GM19324 (cell line): ENCODE measurements around the gene CYB5A.
"Not testable (repeated sequence)": the region's sequence is repeated elsewhere in the genome, so short reads cannot be mapped to it uniquely, and the experiment has no call there.

ENCODE experiments used
- ATAC-seq: cut with Tn5 transposase; IDR thresholded peaks from one replicate; pipeline ENCODE4 v1.9.1; 2021; ENCODE audit warnings: mild to moderate bottlenecking, moderate library complexity; ENCODE audit not compliant: unreplicated experiment, low FRiP score

Gene CYB5A, protein sequence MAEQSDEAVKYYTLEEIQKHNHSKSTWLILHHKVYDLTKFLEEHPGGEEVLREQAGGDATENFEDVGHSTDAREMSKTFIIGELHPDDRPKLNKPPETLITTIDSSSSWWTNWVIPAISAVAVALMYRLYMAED

DNA sequence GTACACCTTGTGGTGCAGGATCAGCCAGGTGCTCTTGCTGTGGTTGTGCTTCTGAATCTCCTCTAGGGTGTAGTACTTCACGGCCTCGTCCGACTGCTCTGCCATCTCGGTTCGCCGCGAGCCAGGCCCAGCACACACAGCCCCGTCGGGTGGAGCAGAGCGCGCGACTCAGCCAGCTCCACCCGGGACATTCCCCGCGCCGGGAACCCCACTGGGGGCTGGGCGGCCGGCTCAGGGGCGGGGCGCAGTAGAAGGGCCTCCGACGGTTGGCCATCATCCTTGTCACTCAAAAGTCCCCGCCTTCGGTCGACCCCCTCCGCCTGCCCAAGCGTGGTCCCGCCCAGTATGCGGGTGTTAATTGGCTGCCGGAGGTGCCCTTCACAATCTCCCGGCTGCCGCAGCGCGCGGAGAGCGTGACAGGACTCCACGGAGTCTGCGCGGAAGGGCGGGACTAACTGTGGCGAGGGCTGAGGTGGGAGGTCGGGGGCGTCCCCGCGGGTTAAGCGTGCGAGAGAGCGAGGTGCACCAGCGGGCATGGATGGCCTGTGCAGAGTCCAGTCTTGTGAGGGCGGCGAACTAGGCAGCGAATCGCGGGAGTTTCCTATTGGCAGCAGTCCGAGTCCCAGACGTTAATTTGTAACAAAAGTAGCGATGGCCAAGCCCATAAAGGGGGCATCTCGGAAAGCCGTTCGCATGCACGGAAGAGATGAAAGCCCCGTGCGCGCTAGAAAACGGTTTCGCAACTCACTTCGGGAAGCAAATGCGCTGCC is at the start of gene CYB5A:
TSS of gene CYB5A (minus strand) at position 193 of the 770 bp plus-strand sequence. CDS start at position 105, 88 bp downstream.
- peak; percentile 100 for ATAC-seq

DNA sequence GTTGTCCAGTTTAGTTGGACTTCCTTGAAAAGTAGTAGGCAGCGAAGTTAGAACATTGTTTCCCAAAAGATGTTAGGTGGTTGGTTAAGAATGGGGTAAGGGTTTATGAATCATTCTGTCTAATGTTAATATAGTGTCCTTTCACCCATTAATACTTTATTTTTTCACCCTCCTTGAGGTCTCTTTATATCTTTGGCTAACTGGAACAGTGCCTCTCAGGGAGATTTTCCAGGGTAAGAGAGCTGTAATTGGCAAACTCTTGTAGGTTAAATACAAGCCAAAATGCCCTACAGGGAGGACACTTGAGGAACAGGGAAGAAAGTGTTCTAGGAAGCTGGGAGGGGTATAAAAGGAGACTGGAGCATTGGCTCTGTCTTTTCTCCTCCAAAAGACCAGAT is 46.1 kb upstream of the CYB5A start:
- ATAC-seq = no peak

DNA sequence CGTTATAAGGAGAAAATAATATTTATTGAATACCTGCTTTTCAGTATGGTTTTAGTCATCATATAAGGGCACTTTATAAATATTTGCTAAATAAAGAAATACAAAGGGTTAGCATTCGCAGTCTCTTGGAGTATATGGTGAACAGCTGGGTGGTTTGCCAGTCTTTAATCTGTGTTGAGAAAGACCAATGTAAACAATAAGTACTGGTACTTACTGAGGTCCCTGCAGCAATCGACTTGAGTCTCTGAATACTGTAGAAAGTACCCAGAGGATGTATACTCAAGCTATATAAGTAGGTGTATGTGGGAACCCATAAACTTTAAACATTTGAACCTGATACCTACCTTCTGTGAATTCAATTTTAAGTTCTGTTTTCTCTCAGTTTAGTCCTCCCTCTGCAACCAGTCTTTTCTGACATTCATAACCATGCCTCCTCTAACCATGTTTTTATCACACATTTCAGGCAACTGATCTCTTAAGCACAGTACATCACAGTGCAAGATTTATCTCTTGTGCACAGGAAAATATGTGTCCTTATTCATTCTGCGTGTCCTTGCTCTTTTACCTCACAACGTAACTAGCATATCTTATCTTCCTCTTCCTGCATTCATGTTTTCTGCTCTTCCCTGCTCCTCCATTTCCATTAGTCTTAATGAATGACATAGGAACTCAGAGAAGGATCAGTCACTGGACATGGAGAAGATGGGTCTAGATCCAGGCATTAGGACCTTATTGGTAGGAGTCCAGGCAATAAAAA is 45.6 kb upstream of the CYB5A start:
- ATAC-seq = no peak

DNA sequence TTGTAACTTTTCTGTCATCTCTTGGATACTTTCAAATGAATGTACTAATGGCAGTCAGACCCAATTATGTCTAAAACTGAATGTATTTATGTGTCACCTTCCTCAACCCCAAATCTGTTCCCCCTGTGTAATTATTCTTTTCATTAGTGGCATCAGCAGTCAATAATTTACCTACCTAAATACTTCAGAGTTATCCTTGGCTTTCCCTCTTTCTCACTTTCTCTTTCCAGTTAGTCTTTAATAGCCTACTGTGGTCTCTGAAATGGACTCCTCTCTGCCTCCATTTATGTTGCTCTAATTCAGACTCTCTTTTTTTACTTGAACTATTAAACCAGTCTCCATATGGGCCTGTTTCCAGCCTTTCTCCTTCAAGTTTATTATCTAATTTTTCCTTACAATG is 44.9 kb upstream of the CYB5A start:
- ATAC-seq = no peak

DNA sequence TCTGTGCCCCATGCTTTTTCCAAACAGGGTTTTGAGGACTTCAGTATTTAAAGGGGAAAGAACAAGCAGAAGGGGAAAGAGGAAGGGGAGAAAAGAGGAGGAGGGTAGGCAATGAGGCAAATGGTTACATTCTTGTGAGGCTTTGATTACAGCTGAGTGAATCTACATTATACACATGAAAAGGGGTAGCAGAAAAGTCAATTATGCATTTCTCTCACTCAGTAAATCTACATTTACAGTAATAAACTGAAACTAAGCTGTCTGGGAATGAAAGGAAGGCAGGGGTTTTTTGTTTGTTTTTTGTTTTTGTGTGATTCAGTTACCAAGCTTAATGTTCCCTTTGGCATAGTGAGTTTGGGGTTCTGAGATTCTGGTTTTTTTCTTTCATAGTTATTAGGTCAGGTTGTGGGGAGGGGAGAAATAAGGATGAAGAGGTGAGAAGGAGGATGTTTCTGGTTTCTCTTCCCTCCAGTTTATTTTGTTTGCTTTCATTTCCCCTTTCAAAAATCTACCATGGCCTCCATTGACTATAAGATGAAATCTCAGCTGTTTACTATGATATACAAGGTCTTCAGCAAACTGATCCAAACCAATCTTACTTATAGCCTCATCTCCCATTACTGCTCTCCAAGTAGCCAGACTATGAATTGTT is 42.6 kb upstream of the CYB5A start:
- ATAC-seq = no peak

DNA sequence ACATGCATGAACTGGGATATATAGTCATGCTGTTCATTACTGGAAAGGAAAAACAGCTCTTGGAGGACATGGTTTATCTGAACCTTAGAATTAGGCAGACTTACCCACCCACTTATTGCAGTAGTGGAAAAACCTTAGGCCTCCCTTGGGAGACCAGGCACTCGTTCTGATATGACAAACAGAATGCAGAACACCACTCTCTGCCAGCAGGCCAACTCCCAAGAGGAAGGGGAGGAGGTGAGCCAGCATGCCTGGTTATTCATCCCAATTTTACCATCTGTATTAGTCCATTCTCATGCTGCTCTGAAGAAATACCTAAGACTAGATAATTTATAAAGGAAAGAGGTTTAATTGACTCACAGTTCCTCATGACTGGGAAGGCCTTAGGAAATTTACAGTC is 41.3 kb upstream of the CYB5A start:
- ATAC-seq = no peak

DNA sequence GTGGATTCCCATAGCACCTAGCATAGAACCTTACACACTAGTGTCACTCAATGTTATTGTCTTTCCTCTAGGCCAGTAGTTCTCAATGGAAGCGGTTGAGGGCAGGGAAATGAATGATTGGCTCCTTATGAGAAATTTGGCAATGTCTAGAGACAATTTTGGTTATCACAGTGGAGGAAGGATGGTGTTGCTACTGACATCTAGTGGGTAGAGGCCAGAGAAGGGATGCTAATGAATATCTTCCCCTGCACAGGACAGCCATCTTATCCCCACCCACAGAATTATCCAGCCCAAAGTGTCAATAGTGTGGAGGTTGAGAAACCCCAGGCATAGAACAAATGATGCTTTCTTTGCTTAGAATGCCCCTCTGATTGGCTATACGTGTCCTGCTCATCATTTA is 39.6 kb upstream of the CYB5A start:
- no peak for ATAC-seq

DNA sequence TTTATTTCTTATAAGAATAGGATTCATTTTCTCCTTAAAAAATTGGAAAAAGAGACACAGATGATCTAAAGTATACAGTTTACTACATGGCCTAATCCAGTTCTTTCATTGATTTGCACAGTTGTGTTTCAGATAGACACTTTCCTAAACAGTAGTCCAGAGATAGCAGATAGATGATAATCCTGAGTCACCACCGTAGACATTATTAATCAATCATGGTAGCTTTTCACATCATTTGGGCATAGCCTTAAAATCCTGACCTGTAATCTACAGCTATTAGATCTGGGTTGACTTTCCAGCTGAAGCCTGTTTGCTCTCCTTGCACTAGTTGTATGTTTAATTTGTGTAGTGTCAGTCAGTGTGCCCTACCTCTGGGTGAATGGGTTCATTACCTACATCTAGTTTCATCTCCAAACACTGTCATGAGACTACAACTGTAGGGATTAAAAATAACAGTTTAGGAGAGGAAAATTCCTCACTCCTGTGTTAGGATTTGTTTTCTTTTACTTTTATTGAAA is 38.0 kb upstream of the CYB5A start:
- ATAC-seq = no peak

DNA sequence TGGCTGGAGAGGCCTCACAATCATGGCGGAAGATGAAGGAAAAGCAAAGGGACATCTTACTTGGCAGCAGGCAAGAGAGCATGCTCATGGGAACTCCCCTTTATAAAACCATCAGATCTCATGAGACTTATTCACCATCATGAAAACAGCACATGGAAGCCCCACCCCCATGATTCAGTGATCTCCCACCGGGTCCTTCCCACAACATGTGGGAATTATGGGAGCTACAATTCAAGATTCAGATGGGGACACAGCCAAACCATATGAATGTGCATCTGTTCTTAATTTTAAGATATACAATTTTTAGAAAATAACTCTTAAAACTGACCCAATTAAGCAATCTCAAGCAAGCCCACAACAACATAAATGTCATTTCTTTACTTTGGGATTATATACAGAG is 36.4 kb upstream of the CYB5A start:
- no peak for ATAC-seq

DNA sequence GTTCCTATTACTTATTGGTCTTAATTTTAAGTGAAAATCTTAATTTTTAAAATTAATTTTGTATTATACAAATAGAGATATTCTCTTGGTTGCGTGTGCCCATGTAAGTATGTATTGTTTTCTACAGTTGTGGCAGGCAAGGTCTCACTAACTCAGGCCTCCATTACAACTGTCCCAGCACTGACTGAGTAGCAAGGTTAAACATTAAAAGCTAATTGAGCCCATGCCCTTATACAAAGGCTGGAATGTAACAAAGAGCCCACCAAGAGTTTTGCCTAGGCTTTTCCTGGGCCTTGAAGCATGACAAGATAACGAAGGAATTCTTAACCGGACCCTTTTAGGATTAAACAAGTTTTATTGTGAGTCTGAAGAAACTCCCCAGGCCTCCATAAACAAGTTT is 35.0 kb upstream of the CYB5A start:
- ATAC-seq = not testable (repeated sequence)

DNA sequence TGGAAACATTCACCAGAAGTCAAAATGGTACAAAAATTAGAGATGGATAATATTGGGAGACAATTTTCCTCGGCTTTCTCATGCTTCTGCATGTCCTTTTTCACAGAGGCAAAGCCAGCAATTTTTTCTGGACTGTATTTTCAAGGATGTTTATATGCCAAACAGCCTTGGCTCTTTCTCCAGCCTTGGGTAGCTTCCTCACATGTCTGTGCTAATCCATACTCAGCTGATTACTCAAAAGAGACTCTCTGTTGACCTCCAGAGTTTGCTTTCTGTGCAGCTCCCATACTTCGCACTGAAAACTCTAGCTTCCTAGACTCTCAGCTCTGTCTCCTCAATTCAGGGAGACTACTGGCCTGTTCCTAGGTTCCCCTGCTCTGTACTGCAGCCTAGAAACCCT is 34.5 kb upstream of the CYB5A start:
- no peak for ATAC-seq

DNA sequence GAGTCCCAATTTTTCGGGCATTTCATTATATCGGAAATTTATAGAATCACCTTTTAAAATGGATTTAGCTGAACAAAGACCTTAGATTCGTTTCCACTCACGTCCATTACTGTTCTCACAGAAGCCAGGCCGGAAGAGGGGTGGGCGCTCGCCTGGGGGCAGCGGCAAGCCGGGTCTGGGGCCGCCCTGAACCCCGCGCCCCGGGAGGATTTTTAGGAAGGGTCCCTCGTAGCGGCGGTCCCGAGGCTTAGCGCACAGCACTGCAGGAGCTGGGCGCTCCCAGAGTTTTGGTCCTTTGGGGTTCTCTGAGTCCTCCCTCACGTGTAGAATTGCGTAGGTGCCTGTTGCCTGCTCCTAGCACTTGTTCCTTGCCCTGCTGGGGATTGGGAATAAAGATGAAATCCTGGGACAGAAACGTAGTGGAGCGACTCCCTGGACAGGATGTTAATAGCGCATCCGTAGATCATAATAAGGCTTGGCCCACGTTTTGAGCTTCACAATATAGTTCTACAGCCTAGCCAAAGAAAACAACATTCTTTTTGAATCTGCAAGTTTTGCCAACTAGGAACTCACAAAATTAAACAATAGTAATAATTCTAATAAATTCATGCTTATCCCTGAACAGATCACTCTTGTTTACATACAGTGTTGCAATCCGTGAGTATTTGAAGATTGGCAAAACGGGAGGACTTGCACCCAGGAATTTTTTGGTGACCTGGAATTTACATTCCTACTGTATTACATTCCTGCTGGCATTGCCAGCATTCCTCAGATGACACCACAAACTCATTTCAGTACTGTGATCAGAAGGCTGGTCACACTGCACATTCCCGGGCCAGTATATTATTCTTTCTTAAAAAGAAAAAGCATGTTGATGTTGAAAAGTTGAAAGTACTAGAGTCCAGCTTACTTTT is 24.8 kb upstream of the CYB5A start:
- ATAC-seq = no peak

DNA sequence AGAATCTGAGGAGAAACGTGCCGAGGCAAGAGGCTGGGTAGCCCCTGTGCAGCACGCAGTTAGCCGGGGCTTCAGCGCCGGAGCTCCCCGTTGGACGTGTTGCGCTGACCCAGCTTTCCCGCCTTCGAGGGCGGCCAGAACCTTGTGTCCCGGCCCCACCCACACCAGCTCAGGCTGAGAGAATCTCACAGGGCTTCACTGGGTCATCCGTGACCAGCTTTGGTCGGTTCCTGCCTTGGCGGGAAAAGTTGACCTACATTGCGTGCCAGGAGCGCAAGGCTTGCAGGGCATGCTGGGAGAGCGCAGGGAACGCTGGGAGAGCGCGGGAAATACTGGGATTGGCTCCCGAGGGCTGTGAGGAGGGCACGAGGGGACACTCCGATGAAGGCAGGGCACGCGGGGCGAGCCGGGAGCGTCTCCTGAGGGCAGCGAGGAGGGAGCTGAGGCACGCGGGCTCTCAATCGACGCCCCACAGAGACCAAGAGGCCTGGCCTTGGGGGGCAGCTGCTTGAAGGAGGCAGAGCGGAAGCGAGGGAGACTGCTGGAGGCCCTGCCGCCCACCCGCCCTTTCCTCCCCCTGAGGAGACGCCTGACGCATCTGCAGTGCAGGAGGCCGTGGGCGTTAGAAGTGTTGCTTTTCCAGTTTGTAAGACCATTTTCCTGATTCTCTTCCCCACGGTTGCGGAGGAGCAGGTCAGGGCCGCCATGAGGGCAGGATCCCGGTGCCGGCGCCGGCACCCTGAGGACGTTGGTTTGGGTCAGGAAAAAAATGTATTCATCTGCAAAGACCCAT is 23.9 kb upstream of the CYB5A start, which contains the start of gene C18orf63:
TSS of gene C18orf63 (plus strand) at position 376 of the 793 bp plus-strand sequence. CDS start 2,027 bp downstream, outside the sequence.
- no peak for ATAC-seq

DNA sequence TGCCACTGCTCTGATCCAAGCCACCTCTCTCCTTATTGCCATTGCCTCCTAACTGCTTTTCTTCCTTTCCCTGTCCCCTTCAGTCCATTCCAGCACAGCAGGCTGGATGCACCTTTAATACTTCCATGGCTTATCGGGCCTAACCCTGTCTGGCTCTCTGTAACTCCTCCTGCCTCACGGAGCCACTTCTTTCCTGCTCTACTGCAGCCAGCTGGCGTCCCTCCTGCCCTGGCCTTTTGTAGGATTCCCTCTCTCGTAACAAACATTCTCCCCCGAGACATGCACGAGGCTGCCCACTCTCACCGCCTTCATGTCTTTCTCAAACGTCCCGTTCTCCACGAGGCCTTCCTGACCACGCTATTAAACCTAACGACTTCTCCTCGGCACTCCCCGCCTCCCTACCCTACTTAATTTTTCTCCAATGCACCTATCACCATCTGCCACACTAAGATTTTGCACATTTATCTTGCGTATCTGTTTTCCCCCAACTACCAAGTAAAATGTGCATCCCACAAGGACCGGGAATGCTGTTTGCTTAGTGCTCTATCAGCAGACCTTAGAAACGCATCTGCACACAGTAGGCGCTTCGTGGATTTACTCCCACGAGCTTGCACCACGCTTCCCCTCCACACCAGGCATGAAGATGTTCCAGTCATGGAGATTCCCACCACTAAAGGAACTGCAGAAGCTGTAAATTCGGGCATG is 23.1 kb upstream of the CYB5A start:
- no peak for ATAC-seq

DNA sequence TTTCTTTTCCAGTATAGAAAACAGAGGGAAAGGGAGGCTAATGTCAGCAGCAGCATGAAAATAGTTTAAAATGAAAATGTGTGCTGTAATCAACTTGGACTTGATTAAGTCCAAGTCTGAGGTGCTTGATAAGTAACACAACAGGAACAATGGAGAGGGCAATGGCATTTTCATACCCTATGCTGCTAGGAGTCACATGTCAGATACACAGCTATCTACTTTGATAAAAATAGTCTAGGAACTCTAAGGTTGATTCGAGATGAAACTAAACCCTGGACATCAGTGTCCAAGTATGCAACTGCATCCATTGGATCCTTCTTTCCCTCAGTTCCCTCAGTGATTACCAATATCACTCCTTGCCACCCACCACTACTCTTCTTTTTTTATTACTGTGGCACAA is 19.2 kb upstream of the CYB5A start:
- no peak for ATAC-seq

DNA sequence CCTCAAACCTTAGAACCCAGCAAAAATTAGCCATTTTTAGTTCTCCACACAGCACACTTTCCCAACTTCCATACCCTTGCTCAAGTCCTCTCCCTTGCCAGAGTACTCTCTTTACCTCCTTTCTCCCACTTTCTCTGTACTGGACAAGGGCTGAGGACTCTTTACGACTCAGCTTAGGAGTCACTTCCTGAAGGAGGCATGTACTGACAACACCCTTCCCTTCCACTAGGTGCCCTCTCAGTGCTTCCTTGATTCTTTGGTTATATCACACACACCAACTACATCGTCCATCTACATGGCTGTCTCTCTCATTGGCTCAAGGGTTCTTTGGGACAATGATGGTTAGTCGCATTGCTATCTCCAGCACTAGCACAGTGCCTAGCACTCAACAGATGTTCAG is 18.6 kb upstream of the CYB5A start:
- ATAC-seq = no peak

DNA sequence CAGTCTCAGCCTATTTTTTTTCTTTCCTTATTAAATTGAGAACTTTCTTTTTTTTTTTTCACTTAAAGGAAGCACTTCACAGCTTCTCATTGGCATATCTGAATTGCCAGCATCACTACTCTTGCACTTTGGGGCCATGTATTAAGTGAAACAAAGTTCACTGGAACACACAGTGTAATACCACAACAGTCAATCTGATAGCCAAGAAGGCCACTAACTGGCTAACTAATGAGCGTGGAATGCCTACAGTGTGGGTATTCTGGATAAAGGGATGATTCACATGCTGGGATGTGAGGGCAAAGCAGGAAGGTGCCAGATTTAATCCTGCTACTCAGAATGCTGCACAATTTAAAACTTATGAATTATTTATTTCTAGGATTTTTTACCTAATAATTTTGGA is 12.2 kb upstream of the CYB5A start:
- ATAC-seq = no peak

DNA sequence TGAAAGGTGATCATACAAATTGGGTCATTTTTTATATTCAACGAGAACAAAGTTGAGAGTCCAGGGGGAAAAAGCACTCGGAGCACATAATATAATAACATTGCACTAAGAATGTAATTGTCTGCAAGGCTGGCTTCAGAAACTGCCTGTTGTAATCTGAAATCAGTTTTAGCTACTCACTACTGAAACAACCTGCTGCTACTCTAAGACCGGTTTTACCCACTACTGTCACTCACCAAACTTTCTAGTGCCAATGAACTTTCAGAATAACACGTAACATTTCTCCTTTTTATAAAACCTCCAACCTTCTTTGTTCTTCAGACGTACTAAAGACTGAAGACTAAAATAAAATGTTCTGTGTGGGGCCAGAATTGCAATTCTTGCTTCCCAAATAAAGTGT is 11.5 kb upstream of the CYB5A start:
- no peak for ATAC-seq
